H1 (cell line): ENCODE measurements around the gene SNED1. TPM values are rescaled to one million over a fixed set of nuclear protein-coding genes. Genes with fewer than 3 reads are reported as not detected.

Experiments used
- CTCF ChIA-PET: fragments of 300-600 bp; sonication (Branson Sonifier 250); formaldehyde crosslinking; loops from one replicate; lab custom pipeline; 2021; ENCODE audit not compliant: partially characterized antibody; lab: Charles Lee
- POLR2A ChIA-PET: fragments of 300-600 bp; sonication (Branson Sonifier 250); formaldehyde crosslinking; loops from one replicate; lab custom pipeline; 2021; ENCODE audit warnings: inconsistent platforms; ENCODE audit not compliant: partially characterized antibody; lab: Charles Lee
- DNase-seq, 2 experiments: peaks; one replicate each; pipeline versions ENCODE4 v3.0.0 to v3.0.0-alpha.2; 2010 to 2022; ENCODE audit warnings: low spot score in 2 of 2, low read depth in 1 of 2, mixed read lengths in 1 of 2
- FAIRE-seq: peaks from 2 replicates; lab custom pipeline; 2011; peaks lifted over from hg19 to GRCh38; lab: Jason Lieb, UNC
- H2AFZ ChIP-seq: 2 replicates; pipeline ENCODE4 v1.8.1; 2012; ENCODE audit warnings: low read length, inconsistent platforms
- H2AK5ac ChIP-seq: 2 replicates; pipeline ENCODE4 v1.6.1; 2013; ENCODE audit warnings: low read depth, low read length
- H2BK120ac ChIP-seq: replicated peaks from 2 replicates; pipeline ENCODE3; 2013; ENCODE audit warnings: low read depth, low read length, inconsistent platforms
- H2BK12ac ChIP-seq: 2 replicates; pipeline ENCODE4 v1.6.1; 2013; ENCODE audit warnings: low read depth, low read length
- H2BK15ac ChIP-seq: 2 replicates; pipeline ENCODE4 v1.6.1; 2013; ENCODE audit warnings: low read length
- H2BK20ac ChIP-seq: 2 replicates; pipeline ENCODE4 v1.6.1; 2013; ENCODE audit warnings: low read length
- H2BK5ac ChIP-seq: 2 replicates; pipeline ENCODE4 v1.6.1; 2013; ENCODE audit warnings: low read depth, low read length
- H3K14ac ChIP-seq: 2 replicates; pipeline ENCODE4 v1.6.1; 2013; ENCODE audit warnings: inconsistent platforms; ENCODE audit not compliant: insufficient read length
- H3K18ac ChIP-seq: 2 replicates; pipeline ENCODE4 v1.6.1; 2013; ENCODE audit warnings: low read length; ENCODE audit errors: extremely low read depth
- H3K23ac ChIP-seq: 2 replicates; pipeline ENCODE4 v1.6.1; 2013; ENCODE audit warnings: inconsistent platforms; ENCODE audit not compliant: insufficient read length
- H3K23me2 ChIP-seq: 2 replicates; pipeline ENCODE4 v1.6.1; 2013; ENCODE audit warnings: low read depth, low read length
- H3K27ac ChIP-seq: 2 replicates; pipeline ENCODE4 v1.6.1; 2011; ENCODE audit warnings: low read depth, low read length, inconsistent platforms
- H3K27me3 ChIP-seq, 4 experiments: replicated peaks in 1 of 4; 1 replicate in 1 of 4; 2 replicates in 3 of 4; pipeline versions ENCODE4 v1.6.1 to v1.8.1; 2011 to 2013; ENCODE audit warnings: low read length in 3 of 4, mild to moderate bottlenecking in 3 of 4, inconsistent platforms in 2 of 4, mixed read lengths in 2 of 4, moderate library complexity in 1 of 4; ENCODE audit not compliant: control insufficient read depth in 3 of 4, insufficient read depth in 3 of 4; ENCODE audit errors: extremely low read depth in 1 of 4
- H3K36me3 ChIP-seq, 4 experiments: 2 replicates each; pipeline versions ENCODE4 v1.6.1 to v1.8.1; 2011 to 2013; ENCODE audit warnings: mild to moderate bottlenecking in 4 of 4, low read length in 3 of 4, moderate library complexity in 2 of 4, control low read depth in 1 of 4, inconsistent platforms in 1 of 4; ENCODE audit not compliant: insufficient read depth in 4 of 4, control insufficient read depth in 2 of 4
- H3K4ac ChIP-seq: replicated peaks from 2 replicates; pipeline ENCODE3; 2013; ENCODE audit warnings: low read length, low read depth, mixed read lengths, inconsistent platforms; ENCODE audit not compliant: insufficient read length
- H3K4me1 ChIP-seq, 4 experiments: replicated peaks in 1 of 4; 1 replicate in 1 of 4; 2 replicates in 3 of 4; pipeline versions ENCODE4 v1.6.1 to v1.8.1; 2011 to 2013; ENCODE audit warnings: low read length in 3 of 4, inconsistent platforms in 2 of 4, mixed read lengths in 1 of 4; ENCODE audit not compliant: insufficient read depth in 4 of 4, control insufficient read depth in 3 of 4
- H3K4me2 ChIP-seq, 2 experiments: 2 replicates each; pipeline versions ENCODE4 v1.6.1 to v1.8.1; 2011 to 2013; ENCODE audit warnings: low read depth in 2 of 2, low read length in 2 of 2, control low read depth in 1 of 2, inconsistent platforms in 1 of 2, mild to moderate bottlenecking in 1 of 2; ENCODE audit not compliant: insufficient read depth in 1 of 2
- H3K4me3 ChIP-seq, 4 experiments: fragments of 200-600, 300-600 bp in 1 of 4; sonication (generic), shearing (Covaris generic), sonication (Bioruptor Twin) in 1 of 4; 2 replicates each; pipeline versions ENCODE4 v1.5.1 to v1.8.1; 2011 to 2016; ENCODE audit warnings: low read length in 4 of 4, low read depth in 3 of 4, control low read depth in 2 of 4, inconsistent platforms in 2 of 4, mild to moderate bottlenecking in 2 of 4, mixed read lengths in 1 of 4, moderate library complexity in 1 of 4; ENCODE audit not compliant: insufficient read depth in 2 of 4; ENCODE audit errors: extremely low read depth in 1 of 4
- H3K56ac ChIP-seq: replicated peaks from 2 replicates; pipeline ENCODE3; 2013; ENCODE audit warnings: low read depth, mild to moderate bottlenecking, mixed read lengths, low read length, inconsistent platforms; ENCODE audit not compliant: insufficient read length
- H3K79me1 ChIP-seq: 2 replicates; pipeline ENCODE4 v1.6.1; 2013; ENCODE audit warnings: low read depth, low read length, control low read depth
- H3K79me2 ChIP-seq, 2 experiments: 2 replicates each; pipeline versions ENCODE4 v1.6.1 to v1.8.1; 2012 to 2013; ENCODE audit warnings: low read length in 2 of 2, mild to moderate bottlenecking in 2 of 2, inconsistent platforms in 1 of 2; ENCODE audit not compliant: insufficient read depth in 2 of 2, control insufficient read depth in 1 of 2
- H3K9ac ChIP-seq, 4 experiments: replicated peaks in 1 of 4; 1 replicate in 1 of 4; 2 replicates in 3 of 4; pipeline versions ENCODE4 v1.6.1 to v1.8.1; 2011 to 2013; ENCODE audit warnings: low read depth in 3 of 4, low read length in 3 of 4, control low read depth in 2 of 4, mild to moderate bottlenecking in 2 of 4, moderate library complexity in 2 of 4, inconsistent platforms in 1 of 4; ENCODE audit errors: extremely low read depth in 1 of 4
- H3K9me3 ChIP-seq, 2 experiments: 2 replicates each; pipeline versions ENCODE4 v1.6.1 to v1.8.1; 2012 to 2013; ENCODE audit warnings: mild to moderate bottlenecking in 2 of 2, moderate library complexity in 2 of 2, control low read depth in 1 of 2, inconsistent platforms in 1 of 2, low read depth in 1 of 2, low read length in 1 of 2, mixed read lengths in 1 of 2; ENCODE audit not compliant: insufficient read depth in 2 of 2
- H4K20me1 ChIP-seq, 2 experiments: replicated peaks in 1 of 2; 2 replicates each; pipeline versions ENCODE3 to v1.8.1; 2011 to 2013; ENCODE audit warnings: inconsistent platforms in 2 of 2, low read length in 2 of 2, mild to moderate bottlenecking in 1 of 2; ENCODE audit not compliant: insufficient read depth in 2 of 2, control insufficient read depth in 1 of 2
- H4K5ac ChIP-seq: 2 replicates; pipeline ENCODE4 v1.6.1; 2013; ENCODE audit warnings: low read length, low read depth, mixed read lengths, inconsistent platforms; ENCODE audit not compliant: insufficient read length
- H4K8ac ChIP-seq: 2 replicates; pipeline ENCODE4 v1.8.0; 2013; ENCODE audit warnings: mild to moderate bottlenecking, moderate library complexity, low read length, inconsistent platforms; ENCODE audit not compliant: insufficient read depth; ENCODE audit errors: extremely low read depth
- H4K91ac ChIP-seq: replicated peaks from 2 replicates; pipeline ENCODE3; 2013; ENCODE audit warnings: low read length, mixed read lengths, inconsistent platforms; ENCODE audit not compliant: insufficient read length
- BCL11A ChIP-seq, 2 experiments: IDR thresholded peaks; one replicate each; pipeline ENCODE4 v1.6.1; 2011; ENCODE audit warnings: low read depth in 2 of 2, low read length in 2 of 2, mild to moderate bottlenecking in 2 of 2
- CHD1 ChIP-seq: IDR thresholded peaks from 2 replicates; pipeline ENCODE4 v1.6.1; 2012; ENCODE audit warnings: low read depth, low read length, improper control_type of control experiment
- EGR1 ChIP-seq: IDR thresholded peaks from 2 replicates; pipeline ENCODE4 v1.6.1; 2011; ENCODE audit warnings: low read depth, low read length, borderline replicate concordance
- EP300 ChIP-seq, 2 experiments: IDR thresholded peaks; 1 replicate in 1 of 2; 2 replicates in 1 of 2; pipeline ENCODE4 v1.6.1; 2011 to 2012; ENCODE audit warnings: low read depth in 2 of 2, low read length in 2 of 2, mild to moderate bottlenecking in 2 of 2, borderline replicate concordance in 1 of 2, inconsistent platforms in 1 of 2, moderate library complexity in 1 of 2
- FOSL1 ChIP-seq: IDR thresholded peaks from 2 replicates; pipeline ENCODE4 v1.6.1; 2011; ENCODE audit warnings: mild to moderate bottlenecking, low read depth, low read length, moderate library complexity; ENCODE audit not compliant: insufficient read depth
- JUN ChIP-seq: IDR thresholded peaks from 2 replicates; pipeline ENCODE4 v1.6.1; 2011; ENCODE audit warnings: low read depth, mild to moderate bottlenecking, improper control_type of control experiment, low read length
- JUND ChIP-seq: IDR thresholded peaks from 2 replicates; pipeline ENCODE4 v1.6.1; 2011; ENCODE audit warnings: mild to moderate bottlenecking, improper control_type of control experiment, low read length
- KDM1A ChIP-seq: fragments of 200-600, 300-600 bp; sonication (generic); IDR thresholded peaks from 2 replicates; pipeline ENCODE4 v1.7.1; 2016; ENCODE audit warnings: mild to moderate bottlenecking, low read length, borderline replicate concordance
- KDM4A ChIP-seq: IDR thresholded peaks from one replicate; pipeline ENCODE4 v1.7.1; 2012; ENCODE audit warnings: low read depth, mild to moderate bottlenecking, moderate library complexity, low read length, inconsistent platforms; ENCODE audit not compliant: severe bottlenecking
- NRF1 ChIP-seq: IDR thresholded peaks from 2 replicates; pipeline ENCODE4 v1.6.1; 2011; ENCODE audit warnings: mild to moderate bottlenecking, low read depth, low read length, improper control_type of control experiment
- SIRT6 ChIP-seq: IDR thresholded peaks from one replicate; pipeline ENCODE4 v1.7.1; 2012; ENCODE audit warnings: low read length, inconsistent platforms
- TAF1 ChIP-seq: IDR thresholded peaks from 2 replicates; pipeline ENCODE4 v1.6.1; 2011; ENCODE audit warnings: mild to moderate bottlenecking, low read depth, low read length
- ZNF274 ChIP-seq: IDR thresholded peaks from 2 replicates; pipeline ENCODE4 v1.7.0; 2012; ENCODE audit warnings: low read length, borderline replicate concordance; ENCODE audit errors: extremely low read depth
- WGBS, 2 experiments: shearing (Covaris generic) in 1 of 2; methylation state at CpG; one replicate each; pipeline versions ENCODE4 v1.1.6 to v1.1.7; 2013 to 2015; ENCODE audit warnings: low lambda C conversion rate in 2 of 2, mixed read lengths in 2 of 2, inconsistent platforms in 1 of 2, low coverage in 1 of 2, missing lambda C conversion rate in 1 of 2; ENCODE audit not compliant: insufficient replicate concordance in 2 of 2, insufficient coverage in 1 of 2, insufficient read length in 1 of 2; ENCODE audit errors: extremely low coverage in 1 of 2, missing lambda C conversion rate in 1 of 2; 5-methylcytosine and 5-hydroxymethylcytosine counted together
- polyA plus RNA-seq, 7 experiments: library from polyadenylated mRNA; depleted of rRNA in 3 of 7; stranded (reverse) in 5 of 7; unstranded in 2 of 7; fragments of >200 nt in 5 of 7; fragments of 200-250 nt in 2 of 7; gene quantifications; 1 replicate in 5 of 7; 2 replicates in 1 of 7; 4 replicates in 1 of 7; pipeline versions ENCODE4 v1.2.1 to v1.2.3, GENCODE V29; 2011 to 2013; ENCODE audit warnings: missing spikeins in 2 of 7, mixed read lengths in 2 of 7
- total RNA-seq: library from RNA; stranded (reverse); fragmentation: NEBNext Ultra II Directional; extraction: Animal tissue kit (Norgen Biotek cat#: 25700); gene quantifications from 2 replicates; pipeline ENCODE4 v1.2.1, GENCODE V29; 2021

SNED1 gene
- total and polyA plus RNA-seq, 2 of the 8 experiments (the other 6 are each of a cell fraction or from before 2014, with no cell fraction given): 1.9 TPM

DNA sequence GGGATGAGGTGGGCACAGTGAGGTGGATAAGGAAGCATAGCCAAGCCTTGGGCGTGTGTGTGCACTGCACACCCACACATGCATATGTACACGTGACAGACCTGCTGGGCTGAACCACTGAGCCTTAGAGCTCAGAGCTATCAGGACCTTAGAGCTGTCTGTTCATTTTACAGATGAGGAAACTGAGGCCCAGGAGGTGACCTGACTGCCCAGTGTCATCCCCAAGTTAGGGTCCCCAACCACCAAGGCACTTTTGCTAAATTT, 8.2 kb upstream of the SNED1 start:
- WGBS, 2 experiments: 92% methylated on average over 2 of the region's 2 CpGs; no CpG with 5 or more reads in 1 of the 2 experiments

More for the DNA sequence above, 8.2 kb upstream of the SNED1 start:
- Histone ChIP-seq H4K5ac (no peak overlapping the region), H3K23ac (no peak overlapping the region), H4K91ac (no peak overlapping the region), H2BK20ac (no peak overlapping the region), H4K8ac (no peak overlapping the region), H3K27me3 (no peaks in the 10 kb centered on the region), H3K14ac (no peak overlapping the region), H2BK5ac (no peak overlapping the region), H2BK120ac (no peak overlapping the region), H2BK15ac (no peak overlapping the region), H2AFZ (no peak overlapping the region), H3K9ac (no peak overlapping the region), H3K4ac (no peak overlapping the region), H3K79me1 (no peaks in the 10 kb centered on the region), H3K27ac (no peak overlapping the region), H2AK5ac (no peak overlapping the region; the same call in 1 of the 2 replicates), H3K79me2 (no peaks in the 10 kb centered on the region), H3K4me3 (no peak overlapping the region), H3K36me3 (no peaks in the 10 kb centered on the region), H3K18ac (no peak overlapping the region), H4K20me1 (peaks cover 0 to 2% of the 10 kb centered on the region in 2 experiments), H2BK12ac (no peak overlapping the region), H3K9me3 (peaks cover 6 to 21% of the 10 kb centered on the region in 2 experiments; a peak in 3 of 4 replicates), H3K4me1 (no peaks in the 10 kb centered on the region; a peak in 1 of 7 replicates), H3K4me2 (no peak overlapping the region), H3K56ac (no peak overlapping the region), H3K23me2 (peaks cover 2% of the 10 kb centered on the region; the same call in 1 of the 2 replicates)
- no peak for FAIRE-seq
- no peak for TF ChIP-seq KDM4A
- TF ChIP-seq KDM1A: no peak
- no peak for TF ChIP-seq BCL11A (IDR thresholded peaks at IDR 0.05; ENCODE audit: low read depth in 2 of 2, low read length in 2 of 2)
- TF ChIP-seq SIRT6: no peak
- no peak for TF ChIP-seq NRF1
- TF ChIP-seq TAF1: no peak
- no peak for TF ChIP-seq JUN
- no peak for TF ChIP-seq CHD1
- no peak for TF ChIP-seq FOSL1
- no peak for TF ChIP-seq EGR1
- no peak for TF ChIP-seq ZNF274
- TF ChIP-seq EP300 (IDR thresholded peaks at IDR 0.05; ENCODE audit: borderline replicate concordance in 1 of 2, low read depth in 2 of 2, low read length in 2 of 2): no peak
- no peak for TF ChIP-seq JUND
- ChIA-PET POLR2A (no interaction called here), CTCF (interaction anchor here (1.5 to 2.8 kb wide), 2 partner anchors 11 to 157 kb away, joined by 3 to 14 read pairs; no protein-coding TSS in a partner anchor)
- DNase-seq: no peak
